Measurements from ENCODE around the gene ATL1.
A peak's percentile ranks its signal among the peaks of the same experiment; 100 is the strongest.
"Not testable (repeated sequence)": the region's sequence is repeated elsewhere in the genome, so short reads cannot be mapped to it uniquely, and the experiment has no call there.

ATL1 gene

DNA sequence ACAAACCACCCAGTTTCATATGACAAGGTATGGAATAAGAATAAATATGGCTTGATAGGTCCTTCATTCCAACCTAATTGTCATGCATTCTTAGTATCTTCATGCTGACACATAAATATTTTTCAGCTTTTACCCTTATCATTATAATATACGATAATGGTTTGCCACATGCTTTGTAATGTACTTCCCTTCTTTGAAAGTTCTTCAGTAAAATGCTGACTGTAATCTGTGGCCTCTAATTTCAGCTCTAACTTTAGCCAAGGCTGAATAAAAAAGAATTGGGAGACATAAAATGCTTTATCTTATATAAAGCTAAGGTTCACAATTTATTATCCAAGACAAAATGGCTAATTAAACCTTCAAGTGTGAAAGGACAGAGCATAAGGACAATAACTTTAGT, 24.9 kb upstream of the ATL1 start:
- no peak for DNase-seq (ENCODE audit: low read depth)

DNA sequence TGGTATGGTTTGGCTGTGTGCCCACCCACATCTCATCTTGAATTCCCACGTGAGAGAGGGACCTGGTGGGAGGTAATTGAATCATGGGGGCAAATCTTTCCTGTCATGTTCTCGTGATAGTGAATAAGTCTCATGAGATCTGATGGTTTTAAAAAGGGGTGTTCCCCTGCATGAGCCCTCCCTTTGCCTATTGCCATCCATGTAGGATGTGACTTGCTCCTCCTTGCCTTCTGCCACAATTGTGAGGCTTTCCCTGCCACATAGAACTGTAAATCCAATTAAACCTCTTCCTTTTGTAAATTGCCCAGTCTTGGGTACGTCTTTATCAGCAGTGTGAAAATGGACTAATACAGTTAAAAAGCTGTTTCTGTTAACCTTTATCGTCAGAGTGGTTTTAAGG, 21.9 kb upstream of the ATL1 start:
- DNase-seq (ENCODE audit: low read depth) = not testable (repeated sequence)

- DNase-seq (ENCODE audit: low read depth) = no peak
These were observed 20.9 kb upstream of the ATL1 start for GRCh38 chr14:50539051-50539450.

GRCh38 chr14:50541159-50541567, 18.8 kb upstream of the ATL1 start:
- DNase-seq (ENCODE audit: low read depth) = no peak

DNA sequence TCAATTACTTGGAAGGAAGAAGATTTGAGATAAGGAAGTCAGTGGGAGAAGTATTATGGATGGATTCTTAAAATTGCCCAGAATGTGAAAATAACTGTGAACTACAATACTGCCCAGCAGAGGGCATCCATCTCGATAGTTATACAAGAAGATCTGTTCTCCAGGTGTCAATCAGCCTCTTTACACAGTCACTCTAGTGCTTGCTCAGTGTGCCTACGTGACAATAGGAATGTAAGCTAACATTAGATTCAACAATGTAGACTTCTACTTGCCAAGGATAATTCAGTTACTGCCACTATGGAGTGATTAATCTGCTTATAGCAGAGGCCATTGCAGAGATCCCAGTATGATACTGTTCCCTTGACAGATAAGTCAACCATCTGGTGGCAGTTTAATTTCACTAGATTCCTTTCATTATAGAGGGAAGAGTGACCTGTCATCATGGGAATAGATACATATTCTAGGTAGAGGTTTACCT, 17.0 kb upstream of the ATL1 start:
- peak; percentile 4 for DNase-seq (ENCODE audit: low read depth)

GRCh38 chr14:50544911-50545310, 15.0 kb upstream of the ATL1 start:
- DNase-seq (ENCODE audit: low read depth) = no peak

DNA sequence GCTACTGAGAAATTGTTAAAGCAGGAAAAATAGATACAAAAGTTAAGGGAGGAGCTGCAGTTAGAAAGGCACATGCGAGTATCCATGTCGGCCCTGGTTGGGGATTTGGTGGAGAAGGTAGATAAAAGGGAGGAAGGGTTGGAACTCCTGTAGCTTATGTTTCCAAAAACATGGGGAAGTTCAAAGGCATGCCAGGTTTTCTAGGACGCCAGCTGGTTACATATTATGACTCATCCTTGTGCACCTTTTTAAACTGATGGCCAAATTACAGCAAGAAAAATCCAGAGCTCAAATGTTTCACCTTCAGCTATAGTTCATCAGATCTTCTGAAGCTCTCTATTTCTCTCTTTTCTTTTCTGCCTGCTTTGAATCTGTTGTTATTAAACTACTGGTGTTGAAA, 14.3 kb upstream of the ATL1 start:
- DNase-seq (ENCODE audit: low read depth) = no peak

GRCh38 chr14:50550294-50550693, 9.7 kb upstream of the ATL1 start:
- DNase-seq (ENCODE audit: low read depth) = no peak

GRCh38 chr14:50551877-50552276, 8.1 kb upstream of the ATL1 start:
- no peak for DNase-seq (ENCODE audit: low read depth)

DNA sequence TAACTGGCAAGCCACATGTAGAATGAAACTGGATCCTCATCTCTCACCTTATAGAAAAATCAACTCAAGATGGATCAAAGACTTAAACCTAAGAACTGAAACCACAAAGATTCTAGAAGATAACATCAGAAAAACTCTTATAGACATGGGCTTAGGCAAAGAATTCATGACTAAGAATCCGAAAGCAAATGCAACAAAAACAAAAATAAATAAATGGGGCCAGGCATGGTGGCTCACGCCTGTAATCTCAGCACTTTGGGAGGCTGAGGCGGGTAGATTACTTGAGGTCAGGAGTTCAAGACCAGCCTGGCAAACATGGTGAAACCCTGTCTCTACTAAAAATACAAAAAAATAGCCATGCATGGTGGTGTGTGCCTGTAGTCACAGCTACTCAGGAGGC, 7.1 kb upstream of the ATL1 start:
- not testable (repeated sequence) for DNase-seq (ENCODE audit: low read depth)

DNA sequence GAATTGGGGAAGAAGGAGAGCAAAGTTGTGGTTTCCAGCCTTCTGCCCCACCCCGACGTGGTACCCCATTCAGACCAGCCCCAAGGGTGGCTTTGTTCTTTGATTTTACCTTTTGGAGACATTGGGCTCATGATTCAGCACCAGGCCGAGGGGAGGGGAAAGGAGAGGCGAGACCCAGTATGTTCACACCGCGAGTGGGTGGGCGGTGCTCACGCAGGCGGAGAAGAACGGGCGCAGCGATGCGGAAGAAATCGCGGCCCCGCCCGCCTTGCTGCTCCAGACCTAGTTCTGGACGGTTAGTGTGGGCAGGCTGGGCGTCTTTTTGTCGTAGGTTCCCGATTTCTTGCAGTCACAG, 963 bp downstream of the ATL1 start:
- DNase-seq (ENCODE audit: low read depth) = peak; percentile 49

DNA sequence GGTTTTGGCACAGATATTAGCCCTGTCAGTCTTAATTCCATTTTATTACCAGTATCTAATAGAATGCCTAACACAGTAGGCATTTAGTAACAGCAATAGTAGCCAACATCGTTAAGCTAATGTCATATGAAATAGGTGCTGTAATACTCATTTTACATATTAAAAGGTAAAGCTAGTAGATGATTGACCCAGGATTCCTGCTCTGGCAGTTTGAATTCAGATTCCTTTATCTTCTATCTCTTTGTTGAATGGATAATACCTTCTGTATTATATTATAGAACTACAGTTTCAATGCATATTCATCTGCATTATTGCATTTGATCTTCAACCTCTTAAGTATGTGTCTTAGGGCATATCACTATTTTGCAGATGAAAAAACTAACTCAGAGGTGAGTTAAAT, 2.9 kb downstream of the ATL1 start:
- DNase-seq (ENCODE audit: low read depth) = no peak

DNA sequence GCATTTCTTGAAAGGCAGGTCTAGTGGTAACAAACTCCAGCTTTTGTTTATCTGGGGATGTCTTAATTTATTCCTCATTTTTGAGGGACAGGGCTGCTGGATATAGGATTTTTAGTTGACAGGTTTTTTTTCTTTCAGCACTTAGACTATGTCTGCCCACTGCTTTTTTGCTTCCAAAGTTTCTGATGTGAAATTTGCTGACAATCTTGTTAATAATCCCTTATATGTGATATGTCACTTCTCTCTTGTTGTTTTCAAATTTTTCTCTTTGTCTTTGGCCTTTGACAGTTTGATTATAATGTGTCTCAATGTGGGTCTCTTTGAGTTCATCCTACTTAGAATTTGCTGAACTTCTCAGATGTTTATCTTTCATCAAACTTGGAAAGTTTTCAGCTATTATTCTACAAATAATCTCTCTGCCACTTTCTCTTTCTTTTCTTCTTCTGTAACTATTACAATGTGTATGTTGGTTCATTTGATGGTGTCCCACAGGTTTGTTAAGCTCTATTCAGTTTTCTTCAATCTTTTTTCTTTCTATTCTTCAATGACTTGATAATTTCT, 9.8 kb downstream of the ATL1 start:
- DNase-seq (ENCODE audit: low read depth) = no peak

- DNase-seq (ENCODE audit: low read depth) = no peak
These were observed 13.9 kb downstream of the ATL1 start for GRCh38 chr14:50573862-50574261.

DNA sequence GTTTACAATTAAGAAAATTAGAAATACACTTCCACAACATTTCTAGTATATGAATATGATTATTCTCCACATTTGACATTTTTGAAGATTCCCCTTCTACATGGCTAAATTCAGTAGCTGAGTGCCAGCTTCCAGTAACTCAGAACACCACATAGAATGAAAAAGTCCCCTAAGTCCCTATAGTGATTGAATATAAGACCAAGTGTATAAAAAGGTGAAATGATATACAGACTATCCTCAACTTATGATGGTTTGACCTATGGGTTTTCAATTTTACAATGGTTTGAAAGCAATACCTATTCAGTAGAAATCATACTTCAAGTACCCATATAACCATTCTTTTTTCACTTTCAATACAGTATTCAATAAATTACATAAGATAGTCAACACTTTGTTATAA, 15.8 kb downstream of the ATL1 start:
- DNase-seq (ENCODE audit: low read depth) = no peak

- DNase-seq (ENCODE audit: low read depth) = no peak
These were observed 18.0 kb downstream of the ATL1 start for GRCh38 chr14:50577982-50578381.

GRCh38 chr14:50578433-50578832, 18.5 kb downstream of the ATL1 start:
- DNase-seq (ENCODE audit: low read depth) = no peak

DNA sequence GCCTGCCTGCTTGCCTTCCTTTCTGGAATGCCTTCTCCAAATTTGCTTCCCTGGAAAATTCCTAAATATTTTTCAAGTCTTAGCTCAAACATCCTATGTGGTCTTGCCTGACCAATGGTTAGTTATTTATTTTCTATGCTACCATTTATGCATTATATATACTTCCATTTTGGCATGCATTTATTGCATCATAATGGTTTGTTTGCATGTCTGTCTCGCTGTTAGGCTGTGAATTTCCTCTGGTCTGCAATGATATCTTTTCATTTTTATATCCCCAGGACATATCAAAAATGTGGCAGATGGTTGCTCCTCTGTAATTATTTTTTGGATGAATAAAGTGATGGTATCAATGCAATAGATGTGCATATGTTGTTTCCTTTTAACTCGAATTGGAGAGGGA, 30.5 kb downstream of the ATL1 start:
- no peak for DNase-seq (ENCODE audit: low read depth)

- DNase-seq (ENCODE audit: low read depth) = no peak
These were observed 34.8 kb downstream of the ATL1 start for GRCh38 chr14:50594577-50595316.

DNA sequence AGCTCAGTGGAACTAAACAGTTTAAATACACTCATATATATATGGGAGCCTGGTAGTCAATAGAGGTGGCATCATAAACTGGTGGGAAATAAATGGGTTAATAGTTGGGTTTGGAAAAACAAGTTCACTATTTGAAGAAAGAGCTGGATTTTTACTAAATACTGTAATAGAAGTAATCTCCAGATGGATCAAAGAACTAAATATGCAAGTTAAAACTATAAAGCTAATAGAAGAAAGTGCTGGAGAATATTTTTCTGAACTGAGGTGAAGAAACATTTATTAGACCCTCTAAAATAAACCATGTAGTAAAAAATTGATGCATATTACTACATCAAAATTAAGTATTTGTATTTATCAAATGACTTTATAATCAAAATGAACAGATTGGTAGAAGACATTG, 38.8 kb downstream of the ATL1 start:
- DNase-seq (ENCODE audit: low read depth) = no peak

GRCh38 chr14:50599700-50600444, 39.9 kb downstream of the ATL1 start:
- no peak for DNase-seq (ENCODE audit: low read depth)

- no peak for DNase-seq (ENCODE audit: low read depth)
These were observed 40.9 kb downstream of the ATL1 start for GRCh38 chr14:50600849-50601248.

GRCh38 chr14:50601394-50601793, 41.4 kb downstream of the ATL1 start:
- DNase-seq (ENCODE audit: low read depth) = no peak
